Measurements from ENCODE around the gene VPREB1. TPM values are rescaled to one million over a fixed set of nuclear protein-coding genes. Genes with fewer than 3 reads are reported as not detected.
"Not testable (repeated sequence)": the region's sequence is repeated elsewhere in the genome, so short reads cannot be mapped to it uniquely, and the experiment has no call there.

The VPREB1 gene
- total RNA-seq, 4 donors from 2014 or later = not detected

DNA sequence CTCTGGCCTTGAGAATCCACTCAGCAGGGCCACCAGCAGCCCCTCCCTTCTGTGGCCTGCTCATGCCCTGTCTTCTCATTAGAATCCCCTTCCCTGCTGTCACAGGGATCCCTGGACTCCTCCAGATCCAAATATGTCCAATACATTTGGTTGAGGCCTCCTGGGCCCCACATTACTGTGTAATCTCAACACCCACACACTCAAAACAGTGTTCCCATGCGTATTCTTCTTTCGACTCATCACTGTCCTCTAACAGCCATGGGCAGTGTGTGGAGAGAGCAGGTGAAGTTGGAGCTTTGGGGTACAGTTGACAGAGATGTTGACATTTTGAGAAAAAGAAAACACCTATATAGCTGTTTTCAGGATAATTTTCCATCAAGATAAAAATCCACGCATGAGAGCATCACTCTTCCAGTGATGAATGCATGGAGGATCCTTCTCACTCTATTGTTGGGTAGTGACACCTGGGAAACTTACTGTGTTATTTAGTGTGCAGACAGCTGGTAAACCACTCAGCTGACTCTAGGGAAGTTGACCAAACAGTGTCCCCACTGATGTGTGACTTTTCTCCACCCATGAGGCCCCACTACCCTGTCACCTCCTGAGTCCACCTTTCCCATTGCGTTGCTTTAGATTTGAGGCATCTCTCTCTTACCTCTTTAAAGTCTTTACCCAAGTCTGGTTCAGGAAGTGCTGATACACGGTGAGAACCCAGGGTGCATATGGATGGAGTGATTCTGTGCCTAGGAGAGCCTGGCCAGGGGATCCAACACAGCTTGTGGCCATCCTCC, 28.7 kb upstream of the VPREB1 start:
- H3K4me3 ChIP-seq = no peak overlapping the region
- WGBS, 2 donors = 70 to 72% methylated on average over 5 of the region's 5 CpGs
- no peak for DNase-seq
- intact Hi-C loops (cut with DNase I) = no loop called here
- H3K27ac ChIP-seq = no peak overlapping the region
- H3K36me3 ChIP-seq = no peaks in the 10 kb centered on the region
- no peaks in the 10 kb centered on the region for H3K4me1 ChIP-seq
- peaks cover 0 to 20% (median 0%) of the 10 kb centered on the region in 4 donors for H3K27me3 ChIP-seq
- no peaks in the 10 kb centered on the region for H3K9me3 ChIP-seq
- TF ChIP-seq, protein P1, sequence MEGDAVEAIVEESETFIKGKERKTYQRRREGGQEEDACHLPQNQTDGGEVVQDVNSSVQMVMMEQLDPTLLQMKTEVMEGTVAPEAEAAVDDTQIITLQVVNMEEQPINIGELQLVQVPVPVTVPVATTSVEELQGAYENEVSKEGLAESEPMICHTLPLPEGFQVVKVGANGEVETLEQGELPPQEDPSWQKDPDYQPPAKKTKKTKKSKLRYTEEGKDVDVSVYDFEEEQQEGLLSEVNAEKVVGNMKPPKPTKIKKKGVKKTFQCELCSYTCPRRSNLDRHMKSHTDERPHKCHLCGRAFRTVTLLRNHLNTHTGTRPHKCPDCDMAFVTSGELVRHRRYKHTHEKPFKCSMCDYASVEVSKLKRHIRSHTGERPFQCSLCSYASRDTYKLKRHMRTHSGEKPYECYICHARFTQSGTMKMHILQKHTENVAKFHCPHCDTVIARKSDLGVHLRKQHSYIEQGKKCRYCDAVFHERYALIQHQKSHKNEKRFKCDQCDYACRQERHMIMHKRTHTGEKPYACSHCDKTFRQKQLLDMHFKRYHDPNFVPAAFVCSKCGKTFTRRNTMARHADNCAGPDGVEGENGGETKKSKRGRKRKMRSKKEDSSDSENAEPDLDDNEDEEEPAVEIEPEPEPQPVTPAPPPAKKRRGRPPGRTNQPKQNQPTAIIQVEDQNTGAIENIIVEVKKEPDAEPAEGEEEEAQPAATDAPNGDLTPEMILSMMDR (IDR thresholded peaks at IDR 0.05) = no peak
- no peak for TF ChIP-seq POLR2A (IDR thresholded peaks at IDR 0.05)

DNA sequence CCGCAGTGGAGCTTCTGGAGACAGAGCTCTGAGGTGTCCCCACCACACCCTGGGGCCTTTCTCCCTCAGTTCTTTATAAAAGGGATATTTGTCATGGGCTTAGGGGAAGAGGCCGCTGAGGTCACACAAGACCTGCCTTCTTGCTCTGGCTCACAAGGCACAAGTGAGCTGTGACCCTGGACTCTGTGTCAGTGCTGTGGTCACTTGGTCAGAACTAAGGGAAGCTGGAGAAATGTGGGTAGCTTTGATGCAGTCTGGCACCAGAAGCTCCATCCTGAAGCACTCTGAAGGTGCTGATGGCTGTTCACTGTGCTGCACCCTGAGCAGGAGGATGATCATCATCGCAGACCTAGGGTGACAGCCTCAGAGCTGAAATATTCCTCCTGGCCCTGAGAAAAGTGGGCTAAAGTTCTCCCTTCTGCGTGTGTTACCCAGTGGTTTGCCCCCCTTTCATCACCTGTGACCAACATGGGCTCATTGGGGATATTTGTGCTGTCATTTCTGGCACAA, 28.1 kb upstream of the VPREB1 start:
- H3K27ac ChIP-seq = no peak overlapping the region
- no peak overlapping the region for H3K4me3 ChIP-seq
- intact Hi-C loops (cut with DNase I) = no loop called here
- no peaks in the 10 kb centered on the region for H3K9me3 ChIP-seq
- TF ChIP-seq, protein P1 (IDR thresholded peaks at IDR 0.05) = no peak
- TF ChIP-seq POLR2A (IDR thresholded peaks at IDR 0.05) = no peak
- no peak for DNase-seq
- peaks cover 0 to 14% (median 0%) of the 10 kb centered on the region in 4 donors for H3K27me3 ChIP-seq
- no peaks in the 10 kb centered on the region for H3K4me1 ChIP-seq
- no peaks in the 10 kb centered on the region for H3K36me3 ChIP-seq
- WGBS, 2 donors = 0 to 94% methylated on average over 1 to 3 of the region's 4 CpGs

DNA sequence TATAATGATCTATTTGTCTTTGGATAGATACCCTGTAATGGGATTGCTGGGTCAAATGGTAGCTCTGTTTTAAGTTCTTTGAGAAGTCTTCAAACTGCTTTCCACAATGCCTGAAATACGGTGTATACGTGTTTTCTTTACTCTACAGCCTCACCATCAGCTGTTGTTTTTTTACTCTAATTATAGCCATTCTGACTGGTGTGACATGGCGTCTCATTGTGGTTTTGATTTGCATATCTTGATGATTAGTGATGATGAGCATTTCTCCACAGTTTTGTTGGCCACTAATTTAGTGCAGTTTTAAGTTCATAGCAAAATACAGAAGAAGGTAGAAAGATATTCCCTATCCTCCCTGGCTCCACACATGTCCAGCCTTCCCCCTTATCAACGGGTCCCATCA, 26.3 kb upstream of the VPREB1 start:
- Histone ChIP-seq H3K27ac (no peak overlapping the region), H3K4me3 (no peak overlapping the region), H3K36me3 (no peaks in the 10 kb centered on the region), H3K27me3 (peaks cover 0 to 4% (median 0%) of the 10 kb centered on the region in 4 donors), H3K4me1 (no peaks in the 10 kb centered on the region), H3K9me3 (no peaks in the 10 kb centered on the region)
- DNase-seq = no peak
- 16 to 39% methylated on average over 4 of the region's 4 CpGs for WGBS, 2 donors
- intact Hi-C loops (cut with DNase I) = no loop called here
- TF ChIP-seq, protein P1 (IDR thresholded peaks at IDR 0.05) = no peak

DNA sequence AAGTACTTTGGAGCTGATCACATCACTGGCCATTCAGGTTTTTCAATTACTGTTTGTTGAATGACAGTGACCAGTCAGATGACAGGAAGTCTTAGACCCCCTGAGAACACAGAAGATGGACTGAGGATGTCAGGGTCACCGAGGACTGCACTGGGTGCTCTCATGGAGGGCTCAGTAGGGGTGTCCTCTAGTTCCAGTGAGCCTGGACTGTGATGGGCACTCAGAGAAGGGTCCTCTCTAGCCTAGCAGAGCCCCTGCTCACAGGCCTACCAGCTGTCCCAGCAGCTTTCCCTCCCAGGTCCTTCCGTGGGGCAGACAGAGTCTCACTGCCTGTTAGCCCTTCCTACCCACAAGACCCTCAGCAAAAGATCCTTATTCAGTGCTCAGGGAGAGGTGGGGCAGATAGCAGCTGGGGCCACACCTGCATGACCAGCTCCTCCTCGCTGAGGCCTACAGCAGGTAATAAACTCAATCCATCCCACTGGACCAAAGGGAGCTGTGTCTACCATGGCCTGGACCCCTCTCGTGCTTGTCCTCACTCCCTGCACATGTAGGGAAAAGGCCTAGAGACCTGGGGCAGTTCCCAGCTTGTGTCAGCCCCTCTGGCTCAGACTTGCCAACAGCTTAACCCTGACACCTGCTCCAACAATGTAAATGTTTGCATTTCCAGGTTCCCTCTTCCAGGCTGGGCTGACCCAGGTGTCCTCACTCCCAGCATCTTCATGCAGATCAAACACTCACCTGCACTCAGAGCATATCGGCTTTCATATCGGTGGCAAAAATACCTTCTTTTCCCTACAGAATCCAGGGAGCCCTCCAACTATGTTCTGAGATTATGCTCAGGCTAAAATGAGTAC, 25.2 kb upstream of the VPREB1 start:
- peaks cover 0 to 4% (median 0%) of the 10 kb centered on the region in 4 donors for H3K27me3 ChIP-seq
- no peak for DNase-seq
- H3K9me3 ChIP-seq = no peaks in the 10 kb centered on the region
- no peaks in the 10 kb centered on the region for H3K4me1 ChIP-seq
- intact Hi-C loops (cut with DNase I) = no loop called here
- no peaks in the 10 kb centered on the region for H3K36me3 ChIP-seq
- WGBS, 2 donors = 41 to 71% methylated on average over 3 to 5 of the region's 6 CpGs
- no peak overlapping the region for H3K27ac ChIP-seq
- H3K4me3 ChIP-seq = no peak overlapping the region
- TF ChIP-seq, protein P1 (IDR thresholded peaks at IDR 0.05) = no peak
- no peak for TF ChIP-seq POLR2A (IDR thresholded peaks at IDR 0.05)

DNA sequence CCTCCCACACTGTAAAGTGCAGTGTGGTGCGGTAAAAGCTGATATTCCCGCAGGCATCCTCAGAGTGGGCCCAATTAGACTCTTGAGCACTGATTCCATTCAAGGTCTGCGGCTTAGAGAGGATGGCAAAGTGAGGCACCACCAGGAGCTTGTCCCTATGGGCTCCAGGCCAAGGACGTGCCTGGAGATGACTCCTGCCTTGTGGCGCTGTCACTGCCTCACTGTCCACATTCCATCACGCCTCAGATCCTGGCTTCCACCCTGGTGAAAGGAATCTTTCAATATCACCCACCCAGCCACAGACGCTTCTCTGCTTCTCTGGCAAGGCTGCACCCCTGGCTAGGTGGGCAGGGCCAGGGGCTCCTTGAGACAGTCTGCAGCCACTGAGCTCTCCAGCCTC, 23.5 kb upstream of the VPREB1 start:
- H3K36me3 ChIP-seq; DNase-seq; H3K27ac ChIP-seq; intact Hi-C loops (cut with DNase I); H3K27me3 ChIP-seq; H3K4me1 ChIP-seq; H3K4me3 ChIP-seq; H3K9me3 ChIP-seq: not testable (repeated sequence)
- WGBS, 2 donors = no CpG with 5 or more reads among the region's 7 CpGs
